HCT116 (cell line): Measurements from ENCODE around the gene CHST8. TPM values are rescaled to one million over a fixed set of nuclear protein-coding genes. Genes with fewer than 3 reads are reported as not detected.

Source experiments
- ATAC-seq: fragments of 200-7000 bp; cut with Tn5 transposase; 2 replicates; pipeline ENCODE4 v1.9.1; 2020; ENCODE audit warnings: mild to moderate bottlenecking, moderate library complexity
- BruUV-seq: library from RNA; stranded (reverse); fragments of 400-500 nt; replicated peaks from 2 replicates; lab custom pipeline; 2021; lab: Mats Ljungman, UMichigan
- CTCF ChIA-PET: fragments of 300-600 bp; sonication (Branson Sonifier 250); formaldehyde crosslinking; loops from one replicate; lab custom pipeline; 2021; ENCODE audit warnings: antibody characterized with exemption; lab: Charles Lee
- POLR2A ChIA-PET: fragments of 300-600, 350-600 bp; sonication (Branson Sonifier 250); formaldehyde crosslinking; loops from one replicate; lab custom pipeline; 2021; ENCODE audit warnings: antibody characterized with exemption; lab: Charles Lee
- RAD21 ChIA-PET, 2 experiments: fragments of 300-600 bp; sonication (Branson Sonifier 250); formaldehyde crosslinking; loops; one replicate each; lab custom pipeline; 2023; ENCODE audit warnings: low total read pairs in 2 of 2; ENCODE audit not compliant: uncharacterized antibody in 2 of 2, unreplicated experiment in 2 of 2, low non-redundant PET in 1 of 2; lab: Charles Lee
- DNase-seq: peaks from one replicate; pipeline ENCODE4 v3.0.0-alpha.2; 2010; ENCODE audit warnings: low read depth, low spot score
- H2AFZ ChIP-seq: fragments of 200-600 bp; shearing (Covaris generic), sonication (generic); 2 replicates; pipeline ENCODE4 v1.6.1; 2017; ENCODE audit warnings: low read depth, mixed run types, mixed read lengths, antibody characterized with exemption, low read length; ENCODE audit not compliant: poor library complexity, severe bottlenecking
- H3K27ac ChIP-seq: 2 replicates; pipeline ENCODE4 v1.5.1; 2012; ENCODE audit warnings: low read depth, low read length
- H3K27me3 ChIP-seq: fragments of 200-600 bp; sonication (generic); 2 replicates; pipeline ENCODE4 v1.6.1; 2016; ENCODE audit warnings: mixed run types, low read length, mixed read lengths; ENCODE audit not compliant: insufficient read depth
- H3K36me3 ChIP-seq, 2 experiments: fragments of 200-500 bp in 1 of 2; fragments of 200-600 bp in 1 of 2; sonication (Bioruptor generic) in 1 of 2; sonication (generic) in 1 of 2; 2 replicates each; pipeline versions ENCODE4 v1.5.1 to v1.6.1; 2014 to 2016; ENCODE audit warnings: low read length in 2 of 2, inconsistent platforms in 1 of 2, mixed read lengths in 1 of 2, mixed run types in 1 of 2; ENCODE audit not compliant: insufficient read depth in 2 of 2, control insufficient read depth in 1 of 2
- H3K4me1 ChIP-seq, 2 experiments: fragments of 200-600 bp in 1 of 2; sonication (generic) in 1 of 2; 2 replicates each; pipeline versions ENCODE4 v1.5.1 to v1.6.1; 2012 to 2017; ENCODE audit warnings: low read length in 2 of 2, inconsistent platforms in 1 of 2, mild to moderate bottlenecking in 1 of 2, mixed read lengths in 1 of 2, mixed run types in 1 of 2, moderate library complexity in 1 of 2; ENCODE audit not compliant: insufficient read depth in 2 of 2, control insufficient read depth in 1 of 2
- H3K4me2 ChIP-seq: fragments of 200-600 bp; sonication (generic); 2 replicates; pipeline ENCODE4 v1.6.1; 2017; ENCODE audit warnings: mixed run types, low read length, mixed read lengths
- H3K4me3 ChIP-seq, 2 experiments: fragments of 200-600 bp in 1 of 2; sonication (generic) in 1 of 2; replicated peaks in 1 of 2; 2 replicates each; pipeline ENCODE4 v1.5.1; 2011 to 2016; ENCODE audit warnings: low read length in 2 of 2, control low read depth in 1 of 2, low read depth in 1 of 2, mild to moderate bottlenecking in 1 of 2, mixed read lengths in 1 of 2, mixed run types in 1 of 2
- H3K79me2 ChIP-seq: fragments of 200-600 bp; sonication (generic); 2 replicates; pipeline ENCODE4 v1.6.1; 2017; ENCODE audit warnings: mild to moderate bottlenecking, mixed run types, low read length, moderate library complexity, mixed read lengths; ENCODE audit not compliant: insufficient read depth
- H3K9ac ChIP-seq: fragments of 200-600 bp; sonication (generic); 2 replicates; pipeline ENCODE4 v1.6.1; 2016; ENCODE audit warnings: low read length, mixed read lengths
- H3K9me2 ChIP-seq: fragments of 200-600 bp; sonication (generic), shearing (Covaris generic); 2 replicates; pipeline ENCODE4 v1.6.1; 2017; ENCODE audit warnings: mixed run types, mild to moderate bottlenecking, moderate library complexity; ENCODE audit not compliant: insufficient read depth
- H3K9me3 ChIP-seq, 2 experiments: fragments of 200-500 bp in 1 of 2; fragments of 200-600 bp in 1 of 2; sonication (Bioruptor generic) in 1 of 2; sonication (generic) in 1 of 2; 2 replicates each; pipeline ENCODE4 v1.6.1; 2014 to 2017; ENCODE audit warnings: low read length in 2 of 2, mixed read lengths in 2 of 2, inconsistent platforms in 1 of 2, low read depth in 1 of 2, mild to moderate bottlenecking in 1 of 2, mixed run types in 1 of 2, moderate library complexity in 1 of 2; ENCODE audit not compliant: control insufficient read depth in 1 of 2, insufficient read depth in 1 of 2
- H4K20me1 ChIP-seq: fragments of 200-600 bp; sonication (generic), shearing (Covaris generic); 2 replicates; pipeline ENCODE4 v1.6.1; 2017; ENCODE audit warnings: mixed run types, mild to moderate bottlenecking, moderate library complexity; ENCODE audit not compliant: insufficient read depth
- CEBPB ChIP-seq: IDR thresholded peaks from 2 replicates; pipeline ENCODE4 v1.6.1; 2012; ENCODE audit warnings: low read depth
- EZH2 ChIP-seq: fragments of 200-600 bp; sonication (generic); IDR thresholded peaks from 2 replicates; pipeline ENCODE4 v1.6.1; 2017; ENCODE audit warnings: antibody characterized with exemption, mixed run types
- FOSL1 ChIP-seq: IDR thresholded peaks from 2 replicates; pipeline ENCODE4 v1.6.1; 2012; ENCODE audit warnings: low read depth
- POLR2A ChIP-seq: IDR thresholded peaks from 2 replicates; pipeline ENCODE4 v1.7.0; 2011; ENCODE audit warnings: borderline replicate concordance; ENCODE audit not compliant: insufficient read depth, insufficient read length; ENCODE audit errors: extremely low read depth
- REST ChIP-seq: IDR thresholded peaks from 2 replicates; pipeline ENCODE4 v1.6.1; 2012; ENCODE audit warnings: low read depth
- TCF7L2 ChIP-seq: IDR thresholded peaks from 2 replicates; pipeline ENCODE4 v1.7.0; 2011; ENCODE audit warnings: borderline replicate concordance, inconsistent platforms; ENCODE audit not compliant: insufficient read depth, insufficient read length; ENCODE audit errors: extremely low read depth
- ZBTB33 ChIP-seq: IDR thresholded peaks from 2 replicates; pipeline ENCODE4 v1.6.1; 2011; ENCODE audit warnings: mild to moderate bottlenecking, low read length, moderate library complexity; ENCODE audit not compliant: insufficient replicate concordance; ENCODE audit errors: extremely low read depth
- ZFX ChIP-seq: fragments of 450-650 bp; IDR thresholded peaks from 2 replicates; pipeline ENCODE4 v1.6.1; 2017
- intact Hi-C: fragments of 100-400 bp; cut with micrococcal nuclease; formaldehyde crosslinking; loops from 2 replicates; pipeline ENCODE4 v1.10.0; 2022
- total RNA-seq: library from RNA; stranded (reverse); gene quantifications from one replicate; pipeline ENCODE4 v1.2.1, GENCODE V29; 2021; ENCODE audit not compliant: unreplicated experiment

CHST8 gene
- total RNA-seq, 1 experiment from 2014 or later, result not detected

GRCh38 chr19:33641261-33641660 lies 19.5 kb downstream of the CHST8 start:
- H3K27ac ChIP-seq, result no peak overlapping the region
- H3K9me2 ChIP-seq, result no peaks in the 10 kb centered on the region
- POLR2A ChIA-PET, result no interaction called here
- BruUV-seq, result no TSS peak
- ATAC-seq (no peak), DNase-seq (no peak)
- H3K4me3 ChIP-seq, result no peak overlapping the region
- no peaks in the 10 kb centered on the region for H3K4me1 ChIP-seq
- CTCF ChIA-PET, result no interaction called here
- no peak overlapping the region for H3K4me2 ChIP-seq
- no peaks in the 10 kb centered on the region for H3K27me3 ChIP-seq
- RAD21 ChIA-PET, result no interaction called here
- H3K9me3 ChIP-seq, result no peaks in the 10 kb centered on the region
- no peak overlapping the region for H2AFZ ChIP-seq
- H3K36me3 ChIP-seq, result no peaks in the 10 kb centered on the region
- H3K9ac ChIP-seq, result no peak overlapping the region
- TF ChIP-seq POLR2A (no peak), ZFX (no peak), EZH2 (no peak), CEBPB (no peak), FOSL1 (no peak), TCF7L2 (no peak), ZBTB33 (no peak), REST (no peak)
- H4K20me1 ChIP-seq, result no peaks in the 10 kb centered on the region
- intact Hi-C loops, result no loop called here
- no peaks in the 10 kb centered on the region for H3K79me2 ChIP-seq
